HL-60 (cell line): ENCODE data around the gene ZNF79.

Experiments
- CTCF ChIP-seq: IDR thresholded peaks from one replicate; pipeline ENCODE4 v1.5.1; 2011; ENCODE audit warnings: low read length, control low read depth, inconsistent platforms; ENCODE audit not compliant: insufficient read depth
- POLR2AphosphoS5 ChIP-seq: IDR thresholded peaks from 2 replicates; pipeline ENCODE4 v1.6.1; 2012; ENCODE audit warnings: low read depth
- SPI1 ChIP-seq: IDR thresholded peaks from 2 replicates; pipeline ENCODE4 v1.6.1; 2012; ENCODE audit warnings: low read depth, mild to moderate bottlenecking, borderline replicate concordance

- TF ChIP-seq CTCF (no peak), SPI1 (no peak), POLR2AphosphoS5 (no peak)
Measured at GRCh38 chr9:127393645-127394044, 30.5 kb upstream of the ZNF79 start.
